SK-N-SH (cell line): ENCODE measurements around the gene WEE1.

Source experiments
- CHD2 ChIP-seq: fragments of 150-350 bp; IDR thresholded peaks from 2 replicates; pipeline ENCODE4 v1.6.1; 2018; ENCODE audit warnings: low read length; ENCODE audit not compliant: partially characterized antibody
- FOXM1 ChIP-seq: IDR thresholded peaks from 2 replicates; pipeline ENCODE4 v1.4.0; 2012; ENCODE audit warnings: low read depth, mild to moderate bottlenecking
- GABPA ChIP-seq: IDR thresholded peaks from 2 replicates; pipeline ENCODE4 v1.4.0; 2012; ENCODE audit warnings: low read depth, mild to moderate bottlenecking
- POLR2AphosphoS5 ChIP-seq: IDR thresholded peaks from 2 replicates; pipeline ENCODE4 v1.6.1; 2012; ENCODE audit warnings: low read depth, low read length
- TF ChIP-seq, protein P1 (sequence below): fragments of 200-600 bp; sonication (generic); IDR thresholded peaks from 2 replicates; pipeline ENCODE4 v1.6.1; 2017; ENCODE audit warnings: antibody characterized with exemption, mild to moderate bottlenecking, moderate library complexity
- TF ChIP-seq, protein P2 (sequence below): IDR thresholded peaks from 2 replicates; pipeline ENCODE4 v1.6.1; 2012; ENCODE audit warnings: mild to moderate bottlenecking, low read depth, low read length, moderate library complexity
- TF ChIP-seq, protein P3 (sequence below): IDR thresholded peaks from 2 replicates; pipeline ENCODE4 v1.4.0; 2012; ENCODE audit warnings: low read depth
- TF ChIP-seq, protein P4 (sequence below): IDR thresholded peaks from 2 replicates; pipeline ENCODE4 v1.4.0; 2012; ENCODE audit warnings: low read depth, borderline replicate concordance

DNA sequence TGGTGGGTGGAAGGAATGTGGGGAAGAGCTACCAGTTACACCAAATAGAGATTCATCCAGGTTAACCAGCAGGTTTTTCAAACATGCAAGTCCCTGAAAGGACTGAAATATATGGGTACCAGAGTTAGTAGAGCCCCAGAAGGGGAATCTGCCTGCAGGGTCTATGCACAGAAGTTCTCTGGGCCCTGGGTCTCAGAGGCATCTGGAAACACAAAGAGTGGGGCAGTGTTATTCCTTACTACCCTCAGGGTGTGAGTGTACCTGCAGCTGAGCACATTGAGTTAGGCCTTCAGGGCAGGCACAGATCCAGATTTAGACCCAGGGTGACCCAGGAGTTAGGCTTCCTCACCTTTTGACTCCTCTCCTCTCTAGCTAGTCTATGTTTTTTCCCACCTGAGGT, 46.5 kb downstream of the WEE1 start:
- TF ChIP-seq FOXM1 (no peak), GABPA (no peak), POLR2AphosphoS5 (no peak), CHD2 (no peak)
- TF ChIP-seq, protein P1, sequence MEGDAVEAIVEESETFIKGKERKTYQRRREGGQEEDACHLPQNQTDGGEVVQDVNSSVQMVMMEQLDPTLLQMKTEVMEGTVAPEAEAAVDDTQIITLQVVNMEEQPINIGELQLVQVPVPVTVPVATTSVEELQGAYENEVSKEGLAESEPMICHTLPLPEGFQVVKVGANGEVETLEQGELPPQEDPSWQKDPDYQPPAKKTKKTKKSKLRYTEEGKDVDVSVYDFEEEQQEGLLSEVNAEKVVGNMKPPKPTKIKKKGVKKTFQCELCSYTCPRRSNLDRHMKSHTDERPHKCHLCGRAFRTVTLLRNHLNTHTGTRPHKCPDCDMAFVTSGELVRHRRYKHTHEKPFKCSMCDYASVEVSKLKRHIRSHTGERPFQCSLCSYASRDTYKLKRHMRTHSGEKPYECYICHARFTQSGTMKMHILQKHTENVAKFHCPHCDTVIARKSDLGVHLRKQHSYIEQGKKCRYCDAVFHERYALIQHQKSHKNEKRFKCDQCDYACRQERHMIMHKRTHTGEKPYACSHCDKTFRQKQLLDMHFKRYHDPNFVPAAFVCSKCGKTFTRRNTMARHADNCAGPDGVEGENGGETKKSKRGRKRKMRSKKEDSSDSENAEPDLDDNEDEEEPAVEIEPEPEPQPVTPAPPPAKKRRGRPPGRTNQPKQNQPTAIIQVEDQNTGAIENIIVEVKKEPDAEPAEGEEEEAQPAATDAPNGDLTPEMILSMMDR = no peak
- TF ChIP-seq, protein P2, sequence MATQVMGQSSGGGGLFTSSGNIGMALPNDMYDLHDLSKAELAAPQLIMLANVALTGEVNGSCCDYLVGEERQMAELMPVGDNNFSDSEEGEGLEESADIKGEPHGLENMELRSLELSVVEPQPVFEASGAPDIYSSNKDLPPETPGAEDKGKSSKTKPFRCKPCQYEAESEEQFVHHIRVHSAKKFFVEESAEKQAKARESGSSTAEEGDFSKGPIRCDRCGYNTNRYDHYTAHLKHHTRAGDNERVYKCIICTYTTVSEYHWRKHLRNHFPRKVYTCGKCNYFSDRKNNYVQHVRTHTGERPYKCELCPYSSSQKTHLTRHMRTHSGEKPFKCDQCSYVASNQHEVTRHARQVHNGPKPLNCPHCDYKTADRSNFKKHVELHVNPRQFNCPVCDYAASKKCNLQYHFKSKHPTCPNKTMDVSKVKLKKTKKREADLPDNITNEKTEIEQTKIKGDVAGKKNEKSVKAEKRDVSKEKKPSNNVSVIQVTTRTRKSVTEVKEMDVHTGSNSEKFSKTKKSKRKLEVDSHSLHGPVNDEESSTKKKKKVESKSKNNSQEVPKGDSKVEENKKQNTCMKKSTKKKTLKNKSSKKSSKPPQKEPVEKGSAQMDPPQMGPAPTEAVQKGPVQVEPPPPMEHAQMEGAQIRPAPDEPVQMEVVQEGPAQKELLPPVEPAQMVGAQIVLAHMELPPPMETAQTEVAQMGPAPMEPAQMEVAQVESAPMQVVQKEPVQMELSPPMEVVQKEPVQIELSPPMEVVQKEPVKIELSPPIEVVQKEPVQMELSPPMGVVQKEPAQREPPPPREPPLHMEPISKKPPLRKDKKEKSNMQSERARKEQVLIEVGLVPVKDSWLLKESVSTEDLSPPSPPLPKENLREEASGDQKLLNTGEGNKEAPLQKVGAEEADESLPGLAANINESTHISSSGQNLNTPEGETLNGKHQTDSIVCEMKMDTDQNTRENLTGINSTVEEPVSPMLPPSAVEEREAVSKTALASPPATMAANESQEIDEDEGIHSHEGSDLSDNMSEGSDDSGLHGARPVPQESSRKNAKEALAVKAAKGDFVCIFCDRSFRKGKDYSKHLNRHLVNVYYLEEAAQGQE = no peak
- TF ChIP-seq, protein P3, sequence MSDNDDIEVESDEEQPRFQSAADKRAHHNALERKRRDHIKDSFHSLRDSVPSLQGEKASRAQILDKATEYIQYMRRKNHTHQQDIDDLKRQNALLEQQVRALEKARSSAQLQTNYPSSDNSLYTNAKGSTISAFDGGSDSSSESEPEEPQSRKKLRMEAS = no peak
- TF ChIP-seq, protein P4, sequence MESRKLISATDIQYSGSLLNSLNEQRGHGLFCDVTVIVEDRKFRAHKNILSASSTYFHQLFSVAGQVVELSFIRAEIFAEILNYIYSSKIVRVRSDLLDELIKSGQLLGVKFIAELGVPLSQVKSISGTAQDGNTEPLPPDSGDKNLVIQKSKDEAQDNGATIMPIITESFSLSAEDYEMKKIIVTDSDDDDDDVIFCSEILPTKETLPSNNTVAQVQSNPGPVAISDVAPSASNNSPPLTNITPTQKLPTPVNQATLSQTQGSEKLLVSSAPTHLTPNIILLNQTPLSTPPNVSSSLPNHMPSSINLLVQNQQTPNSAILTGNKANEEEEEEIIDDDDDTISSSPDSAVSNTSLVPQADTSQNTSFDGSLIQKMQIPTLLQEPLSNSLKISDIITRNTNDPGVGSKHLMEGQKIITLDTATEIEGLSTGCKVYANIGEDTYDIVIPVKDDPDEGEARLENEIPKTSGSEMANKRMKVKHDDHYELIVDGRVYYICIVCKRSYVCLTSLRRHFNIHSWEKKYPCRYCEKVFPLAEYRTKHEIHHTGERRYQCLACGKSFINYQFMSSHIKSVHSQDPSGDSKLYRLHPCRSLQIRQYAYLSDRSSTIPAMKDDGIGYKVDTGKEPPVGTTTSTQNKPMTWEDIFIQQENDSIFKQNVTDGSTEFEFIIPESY = no peak
